GM23248 (cell line): ENCODE results near the gene PNKP. TPM values are rescaled to one million over a fixed set of nuclear protein-coding genes. Genes with fewer than 3 reads are reported as not detected.

Source experiments
- DNase-seq: peaks from one replicate; pipeline ENCODE4 v3.0.0-alpha.2; 2015
- H2AFZ ChIP-seq: fragments of 200-600 bp; sonication (generic); 2 replicates; pipeline ENCODE4 v1.6.1; 2016; ENCODE audit warnings: antibody characterized with exemption
- H3F3A ChIP-seq: fragments of 200-600 bp; sonication (generic); 2 replicates; pipeline ENCODE4 v1.6.1; 2016; ENCODE audit warnings: mild to moderate bottlenecking, antibody characterized with exemption, mixed run types; ENCODE audit not compliant: insufficient read depth
- H3K27ac ChIP-seq: fragments of 200-600 bp; sonication (generic); 2 replicates; pipeline ENCODE4 v1.5.1; 2016; ENCODE audit warnings: mild to moderate bottlenecking
- H3K27me3 ChIP-seq: fragments of 200-600 bp; sonication (generic); replicated peaks from 2 replicates; pipeline ENCODE4 v1.6.1; 2016; ENCODE audit warnings: mild to moderate bottlenecking; ENCODE audit not compliant: insufficient read depth
- H3K36me3 ChIP-seq: fragments of 200-600 bp; sonication (generic); 2 replicates; pipeline ENCODE4 v1.6.1; 2016; ENCODE audit warnings: low read depth, mild to moderate bottlenecking
- H3K4me1 ChIP-seq: fragments of 200-600 bp; sonication (generic); 2 replicates; pipeline ENCODE4 v1.6.1; 2016; ENCODE audit warnings: mild to moderate bottlenecking; ENCODE audit not compliant: insufficient read depth
- H3K4me2 ChIP-seq: fragments of 200-600 bp; sonication (generic); one replicate; pipeline ENCODE4 v1.6.1; 2016; ENCODE audit warnings: mild to moderate bottlenecking; ENCODE audit not compliant: unreplicated experiment
- H3K4me3 ChIP-seq: fragments of 200-600 bp; sonication (generic); 2 replicates; pipeline ENCODE4 v1.5.1; 2016; ENCODE audit warnings: mild to moderate bottlenecking
- H3K79me2 ChIP-seq: fragments of 200-600 bp; sonication (generic); 2 replicates; pipeline ENCODE4 v1.6.1; 2016; ENCODE audit warnings: mild to moderate bottlenecking; ENCODE audit not compliant: insufficient read depth
- H3K9ac ChIP-seq: fragments of 200-600 bp; sonication (generic); 2 replicates; pipeline ENCODE4 v1.6.1; 2016; ENCODE audit warnings: mild to moderate bottlenecking
- H3K9me2 ChIP-seq: fragments of 200-600 bp; sonication (generic); 2 replicates; pipeline ENCODE4 v1.6.1; 2016; ENCODE audit warnings: mixed run types, mild to moderate bottlenecking, moderate library complexity; ENCODE audit not compliant: insufficient read depth
- H3K9me3 ChIP-seq: fragments of 200-600 bp; sonication (generic); one replicate; pipeline ENCODE4 v1.6.1; 2017; ENCODE audit warnings: low read depth
- H4K20me1 ChIP-seq: fragments of 200-600 bp; sonication (generic); 2 replicates; pipeline ENCODE4 v1.6.0; 2016; ENCODE audit not compliant: insufficient read depth
- EZH2 ChIP-seq: fragments of 200-600 bp; sonication (generic); IDR thresholded peaks from 2 replicates; pipeline ENCODE4 v1.6.1; 2018; ENCODE audit warnings: antibody characterized with exemption, mild to moderate bottlenecking; ENCODE audit not compliant: insufficient read depth, poor library complexity, severe bottlenecking
- EZH2phosphoT487 ChIP-seq: fragments of 200-600 bp; sonication (generic); IDR thresholded peaks from 2 replicates; pipeline ENCODE4 v1.6.1; 2018; ENCODE audit warnings: antibody characterized with exemption, moderate library complexity, mild to moderate bottlenecking, low read depth; ENCODE audit not compliant: insufficient read depth
- WGBS, 2 experiments: methylation state at CpG; one replicate each; pipeline ENCODE4 v1.1.6; 2015 to 2017; ENCODE audit warnings: low lambda C conversion rate in 2 of 2, low coverage in 1 of 2; ENCODE audit errors: missing lambda C conversion rate in 2 of 2; 5-methylcytosine and 5-hydroxymethylcytosine counted together
- in situ Hi-C: fragments of 300-500 bp; cut with MboI; formaldehyde crosslinking; loops from 2 replicates; pipeline ENCODE4 v1.15.0; 2020
- polyA plus RNA-seq: library from polyadenylated mRNA; unstranded; fragments of >200 nt; fragmentation: Nextera tagmentation; extraction: Ambion mirVana; gene quantifications from 2 replicates; pipeline ENCODE4 v1.2.1, GENCODE V29; 2016
- total RNA-seq: library from RNA; depleted of rRNA; stranded (reverse); fragments of >200 nt; shearing (Covaris generic); gene quantifications from 2 replicates; pipeline ENCODE4 v1.2.3, GENCODE V29; 2014

The PNKP gene
- total and polyA plus RNA-seq, 2 experiments from 2014 or later = 31.5 to 42.2 TPM

DNA sequence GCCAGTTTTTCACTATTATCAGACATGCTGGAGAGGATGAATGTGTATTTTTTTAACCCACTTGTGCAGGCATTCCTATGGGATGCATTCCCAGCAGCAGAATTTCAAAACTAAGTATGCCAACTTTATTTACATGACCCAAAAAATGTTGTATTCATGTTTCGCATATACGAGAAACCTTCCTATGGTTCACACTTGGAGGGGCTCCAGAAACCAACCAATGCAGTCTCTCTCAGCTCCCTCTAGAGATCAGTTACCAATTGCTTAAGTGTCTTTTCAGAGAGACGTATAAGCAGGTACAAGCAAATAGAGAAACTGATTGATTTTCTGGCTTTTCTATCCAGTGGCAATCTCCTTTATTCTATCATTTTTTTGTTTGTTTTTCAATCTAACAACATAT is 22.0 kb downstream of the PNKP start:
- Histone ChIP-seq H4K20me1 (no peaks in the 10 kb centered on the region), H3K27ac (no peak overlapping the region), H3K4me2 (no peak overlapping the region), H3K9me2 (no peaks in the 10 kb centered on the region), H2AFZ (no peak overlapping the region), H3K36me3 (no peaks in the 10 kb centered on the region), H3K4me1 (peaks cover 9% of the 10 kb centered on the region), H3F3A (peaks cover 35% of the 10 kb centered on the region), H3K79me2 (peaks cover 10% of the 10 kb centered on the region), H3K27me3 (no peaks in the 10 kb centered on the region), H3K9ac (no peak overlapping the region), H3K4me3 (no peak overlapping the region), H3K9me3 (no peaks in the 10 kb centered on the region)
- TF ChIP-seq EZH2 (no peak), EZH2phosphoT487 (no peak)
- in situ Hi-C loops = no loop called here
- no peak for DNase-seq
- 71 to 72% methylated on average over 3 of the region's 3 CpGs for WGBS, 2 experiments

- no peak for DNase-seq
- no peaks in the 10 kb centered on the region for H3K9me3 ChIP-seq
- no peak overlapping the region for H3K9ac ChIP-seq
- no peak overlapping the region for H2AFZ ChIP-seq
- no peaks in the 10 kb centered on the region; the same call in 1 of the 2 replicates for H3K36me3 ChIP-seq
- WGBS, 2 experiments = 85 to 87% methylated on average over 18 of the region's 18 CpGs
- no peaks in the 10 kb centered on the region for H3K9me2 ChIP-seq
- TF ChIP-seq EZH2phosphoT487 (no peak), EZH2 (no peak)
- in situ Hi-C loops = no loop called here
- H3K27ac ChIP-seq = no peak overlapping the region
- H4K20me1 ChIP-seq = no peaks in the 10 kb centered on the region
- no peak overlapping the region for H3K4me3 ChIP-seq
- peaks cover 9% of the 10 kb centered on the region for H3K4me1 ChIP-seq
- no peaks in the 10 kb centered on the region for H3K27me3 ChIP-seq
- H3K79me2 ChIP-seq = peaks cover 2% of the 10 kb centered on the region; the same call in 1 of the 2 replicates
- H3K4me2 ChIP-seq = no peak overlapping the region
- peaks cover 26% of the 10 kb centered on the region for H3F3A ChIP-seq
These were observed 23.0 kb downstream of the PNKP start for GRCh38 chr19:49844138-49845095.

GRCh38 chr19:49843265-49843664 is 24.1 kb downstream of the PNKP start:
- Histone ChIP-seq H3F3A (peaks cover 17% of the 10 kb centered on the region), H2AFZ (no peak overlapping the region), H3K4me1 (peaks cover 3% of the 10 kb centered on the region; the same call in 1 of the 2 replicates), H4K20me1 (no peaks in the 10 kb centered on the region), H3K9me3 (no peaks in the 10 kb centered on the region), H3K36me3 (peaks cover 11% of the 10 kb centered on the region; the same call in 1 of the 2 replicates), H3K9me2 (no peaks in the 10 kb centered on the region), H3K4me2 (no peak overlapping the region), H3K27me3 (no peaks in the 10 kb centered on the region), H3K79me2 (no peaks in the 10 kb centered on the region), H3K4me3 (no peak overlapping the region), H3K9ac (no peak overlapping the region), H3K27ac (no peak overlapping the region)
- in situ Hi-C loops = no loop called here
- TF ChIP-seq EZH2 (no peak), EZH2phosphoT487 (no peak)
- WGBS, 2 experiments = 86 to 89% methylated on average over 3 of the region's 3 CpGs
- DNase-seq = no peak

DNA sequence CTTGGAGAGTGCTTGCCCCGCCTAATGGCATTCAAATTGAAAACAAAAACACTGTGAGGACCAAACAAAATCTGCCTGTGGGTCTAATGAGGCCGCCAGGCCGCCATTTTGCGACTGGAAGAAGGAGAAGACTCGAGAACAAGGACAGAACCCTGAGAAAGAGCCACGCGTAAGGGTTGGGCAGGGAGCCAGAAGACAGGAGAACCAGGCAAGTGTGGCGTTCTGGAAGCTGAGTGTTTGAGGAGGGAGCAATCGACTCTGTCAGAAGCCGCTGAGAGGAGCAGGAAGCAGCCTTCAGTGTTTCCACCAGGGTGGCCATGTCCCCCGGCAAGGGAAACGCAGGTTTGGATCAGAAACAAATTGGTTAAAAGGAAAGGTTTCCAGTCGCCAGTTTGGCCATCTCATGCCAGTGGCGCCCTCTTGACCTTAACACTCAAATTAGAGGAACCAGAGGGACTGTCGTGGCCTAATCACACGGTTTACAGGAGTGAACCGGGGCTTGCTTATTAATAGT is 26.6 kb downstream of the PNKP start:
- Histone ChIP-seq H3K4me3 (no peak overlapping the region), H3K36me3 (peaks cover 11% of the 10 kb centered on the region; the same call in 1 of the 2 replicates), H3K9me2 (no peaks in the 10 kb centered on the region), H4K20me1 (no peaks in the 10 kb centered on the region), H2AFZ (no peak overlapping the region), H3K79me2 (no peaks in the 10 kb centered on the region), H3K9ac (no peak overlapping the region), H3K27me3 (no peaks in the 10 kb centered on the region), H3K4me1 (no peaks in the 10 kb centered on the region), H3K27ac (no peak overlapping the region), H3K4me2 (no peak overlapping the region), H3K9me3 (no peaks in the 10 kb centered on the region), H3F3A (peaks cover 9% of the 10 kb centered on the region; the same call in 1 of the 2 replicates)
- WGBS, 2 experiments = 85 to 88% methylated on average over 16 to 17 of the region's 17 CpGs
- no peak for DNase-seq
- in situ Hi-C loops = no loop called here
- TF ChIP-seq EZH2phosphoT487 (no peak), EZH2 (no peak)
